Measurements from ENCODE around the gene LHFPL4.
"Not testable (repeated sequence)": the region's sequence is repeated elsewhere in the genome, so short reads cannot be mapped to it uniquely, and the experiment has no call there.

DNA sequence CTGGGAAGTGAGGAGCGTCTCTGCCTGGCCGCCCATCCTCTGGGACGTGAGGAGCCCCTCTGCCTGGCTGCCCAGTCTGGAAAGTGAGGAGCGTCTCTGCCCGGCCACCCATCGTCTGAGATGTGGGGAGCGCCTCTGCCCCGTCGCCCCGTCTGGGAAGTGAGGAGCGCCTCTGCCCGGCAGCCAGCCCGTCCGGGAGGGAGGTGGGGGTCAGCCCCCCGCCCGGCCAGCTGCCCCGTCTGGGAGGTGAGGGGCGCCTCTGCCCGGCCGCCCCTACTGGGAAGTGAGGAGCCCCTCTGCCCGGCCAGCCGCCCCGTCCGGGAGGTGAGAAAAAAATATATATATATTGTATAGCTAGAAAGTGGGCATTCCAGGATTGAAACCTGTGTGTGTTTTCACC, 6.4 kb upstream of the LHFPL4 start:
- TF ChIP-seq, protein P1, sequence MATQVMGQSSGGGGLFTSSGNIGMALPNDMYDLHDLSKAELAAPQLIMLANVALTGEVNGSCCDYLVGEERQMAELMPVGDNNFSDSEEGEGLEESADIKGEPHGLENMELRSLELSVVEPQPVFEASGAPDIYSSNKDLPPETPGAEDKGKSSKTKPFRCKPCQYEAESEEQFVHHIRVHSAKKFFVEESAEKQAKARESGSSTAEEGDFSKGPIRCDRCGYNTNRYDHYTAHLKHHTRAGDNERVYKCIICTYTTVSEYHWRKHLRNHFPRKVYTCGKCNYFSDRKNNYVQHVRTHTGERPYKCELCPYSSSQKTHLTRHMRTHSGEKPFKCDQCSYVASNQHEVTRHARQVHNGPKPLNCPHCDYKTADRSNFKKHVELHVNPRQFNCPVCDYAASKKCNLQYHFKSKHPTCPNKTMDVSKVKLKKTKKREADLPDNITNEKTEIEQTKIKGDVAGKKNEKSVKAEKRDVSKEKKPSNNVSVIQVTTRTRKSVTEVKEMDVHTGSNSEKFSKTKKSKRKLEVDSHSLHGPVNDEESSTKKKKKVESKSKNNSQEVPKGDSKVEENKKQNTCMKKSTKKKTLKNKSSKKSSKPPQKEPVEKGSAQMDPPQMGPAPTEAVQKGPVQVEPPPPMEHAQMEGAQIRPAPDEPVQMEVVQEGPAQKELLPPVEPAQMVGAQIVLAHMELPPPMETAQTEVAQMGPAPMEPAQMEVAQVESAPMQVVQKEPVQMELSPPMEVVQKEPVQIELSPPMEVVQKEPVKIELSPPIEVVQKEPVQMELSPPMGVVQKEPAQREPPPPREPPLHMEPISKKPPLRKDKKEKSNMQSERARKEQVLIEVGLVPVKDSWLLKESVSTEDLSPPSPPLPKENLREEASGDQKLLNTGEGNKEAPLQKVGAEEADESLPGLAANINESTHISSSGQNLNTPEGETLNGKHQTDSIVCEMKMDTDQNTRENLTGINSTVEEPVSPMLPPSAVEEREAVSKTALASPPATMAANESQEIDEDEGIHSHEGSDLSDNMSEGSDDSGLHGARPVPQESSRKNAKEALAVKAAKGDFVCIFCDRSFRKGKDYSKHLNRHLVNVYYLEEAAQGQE (IDR thresholded peaks at IDR 0.05; ENCODE audit: insufficient replicate concordance, low read depth) = not testable (repeated sequence)
- not testable (repeated sequence) for TF ChIP-seq CTCF (IDR thresholded peaks at IDR 0.05; ENCODE audit: insufficient read depth, low read length); POLR2AphosphoS5 (IDR thresholded peaks at IDR 0.05; ENCODE audit: low read depth); GABPA (IDR thresholded peaks at IDR 0.05; ENCODE audit: low read depth); SPI1 (IDR thresholded peaks at IDR 0.05; ENCODE audit: borderline replicate concordance, low read depth)

All from HL-60 (cell line).